ENCODE results near the gene DEFB113. TPM values are rescaled to one million over a fixed set of nuclear protein-coding genes. Genes with fewer than 3 reads are reported as not detected.
A peak's percentile ranks its signal among the peaks of the same experiment; 100 is the strongest.

DEFB113 gene
- total RNA-seq, 4 donors from 2014 or later: not detected

- Histone ChIP-seq H3K4me3 (peak overlapping the region in 2 of 4 donors; percentile 1 to 35), H3K27me3 (no peaks in the 10 kb centered on the region), H3K27ac (no peak overlapping the region), H3K36me3 (no peaks in the 10 kb centered on the region), H3K9me3 (no peaks in the 10 kb centered on the region), H3K4me1 (no peaks in the 10 kb centered on the region)
- WGBS, 2 donors: 30 to 36% methylated on average over 3 of the region's 3 CpGs
- no peak for DNase-seq
- intact Hi-C loops (cut with DNase I): no loop called here
- no peak for TF ChIP-seq CTCF (IDR thresholded peaks at IDR 0.05)
- TF ChIP-seq POLR2A (IDR thresholded peaks at IDR 0.05): no peak
Observed at GRCh38 chr6:49978332-49979226, 9.2 kb upstream of the DEFB113 start.

- Histone ChIP-seq H3K9me3 (no peaks in the 10 kb centered on the region), H3K36me3 (no peaks in the 10 kb centered on the region), H3K27ac (no peak overlapping the region), H3K27me3 (no peaks in the 10 kb centered on the region), H3K4me1 (no peaks in the 10 kb centered on the region), H3K4me3 (no peak overlapping the region)
- TF ChIP-seq CTCF (IDR thresholded peaks at IDR 0.05) (no peak), POLR2A (IDR thresholded peaks at IDR 0.05) (no peak)
- 62 to 63% methylated on average over 2 of the region's 2 CpGs for WGBS, 2 donors
- DNase-seq: no peak
- intact Hi-C loops (cut with DNase I): no loop called here
Observed at GRCh38 chr6:49966823-49967222, 2.6 kb downstream of the DEFB113 start.

GRCh38 chr6:49966334-49966733 lies 3.1 kb downstream of the DEFB113 start:
- Histone ChIP-seq H3K27me3 (no peaks in the 10 kb centered on the region), H3K4me3 (no peak overlapping the region), H3K27ac (no peak overlapping the region), H3K4me1 (no peaks in the 10 kb centered on the region), H3K9me3 (no peaks in the 10 kb centered on the region), H3K36me3 (no peaks in the 10 kb centered on the region)
- 35 to 61% methylated on average over 2 of the region's 2 CpGs for WGBS, 2 donors
- no peak for DNase-seq
- no peak for TF ChIP-seq CTCF (IDR thresholded peaks at IDR 0.05)
- no peak for TF ChIP-seq POLR2A (IDR thresholded peaks at IDR 0.05)
- intact Hi-C loops (cut with DNase I): no loop called here

- DNase-seq: no peak
- Histone ChIP-seq H3K27ac (no peak within 1 kb of the TSS), H3K36me3 (no peaks in the 10 kb centered on the region), H3K27me3 (no peaks in the 10 kb centered on the region), H3K4me3 (no peak within 1 kb of the TSS), H3K9me3 (no peaks in the 10 kb centered on the region), H3K4me1 (no peaks in the 10 kb centered on the region)
- 59 to 78% methylated on average over 2 of the region's 2 CpGs for WGBS, 2 donors
- intact Hi-C loops (cut with DNase I): no loop called here
- no peak for TF ChIP-seq CTCF (IDR thresholded peaks at IDR 0.05)
- TF ChIP-seq POLR2A (IDR thresholded peaks at IDR 0.05): no peak
Observed at GRCh38 chr6:49964064-49964463, 5.4 kb downstream of the DEFB113 start, which contains the start of gene DEFB114. Gene DEFB114, minus strand, starts transcription at chr6:49964164. Its CDS starts 59 bp downstream, at chr6:49964105.

GRCh38 chr6:49958180-49958579 lies 11.2 kb downstream of the DEFB113 start:
- no peaks in the 10 kb centered on the region for H3K9me3 ChIP-seq
- DNase-seq: no peak
- 59 to 71% methylated on average over 1 of the region's 1 CpG for WGBS, 2 donors
- no peaks in the 10 kb centered on the region for H3K27me3 ChIP-seq
- H3K4me3 ChIP-seq: no peak overlapping the region
- H3K27ac ChIP-seq: no peak overlapping the region
- TF ChIP-seq POLR2A (IDR thresholded peaks at IDR 0.05) (no peak), CTCF (IDR thresholded peaks at IDR 0.05) (no peak)
- no peaks in the 10 kb centered on the region for H3K36me3 ChIP-seq
- intact Hi-C loops (cut with DNase I): no loop called here
- H3K4me1 ChIP-seq: no peaks in the 10 kb centered on the region

Data from esophagus squamous epithelium (tissue), 5 donors.